ENCODE measurements around the gene SPECC1L. TPM values are rescaled to one million over a fixed set of nuclear protein-coding genes. Genes with fewer than 3 reads are reported as not detected.

SPECC1L gene
- total and polyA plus RNA-seq, 2 of the 8 experiments (the other 6 are each of a cell fraction or from before 2014, with no cell fraction given), result 15.7 to 61.6 TPM

- TF ChIP-seq SAP30 (IDR thresholded peaks at IDR 0.05; ENCODE audit: insufficient read depth, insufficient replicate concordance, low read length) (no peak), MAFK (IDR thresholded peaks at IDR 0.05; ENCODE audit: low read depth, low read length) (no peak)
- H3K79me2 ChIP-seq (ENCODE audit: control insufficient read depth in 1 of 2, insufficient read depth in 2 of 2, low read length in 2 of 2), result no peaks in the 10 kb centered on the region
- no peak overlapping the region for H3K9ac ChIP-seq (replicated peaks in 1 of 4; ENCODE audit: extremely low read depth in 1 of 4, low read depth in 3 of 4, low read length in 3 of 4)
- H3K79me1 ChIP-seq (ENCODE audit: low read depth, low read length), result 0 out of 2 replicates have a peak, but pooled peaks cover 3% of the 10 kb centered on the region
- H4K8ac ChIP-seq (ENCODE audit: extremely low read depth, insufficient read depth, low read length), result no peak overlapping the region
- no peak overlapping the region for H3K14ac ChIP-seq (ENCODE audit: insufficient read length)
- peak overlapping the region; percentile 74 for H2BK120ac ChIP-seq (replicated peaks; ENCODE audit: low read depth, low read length)
- DNase-seq (ENCODE audit: low read depth in 1 of 2, low spot score in 2 of 2) (no peak), FAIRE-seq (peak; percentile 82)
- no peaks in the 10 kb centered on the region for H3K9me3 ChIP-seq (ENCODE audit: insufficient read depth in 2 of 2, low read depth in 1 of 2, low read length in 1 of 2)
- peaks cover 2 to 49% (median 13%) of the 10 kb centered on the region in 4 experiments; a peak in 7 of 8 replicates for H3K36me3 ChIP-seq (ENCODE audit: control insufficient read depth in 2 of 4, insufficient read depth in 4 of 4, low read length in 3 of 4)
- no peaks in the 10 kb centered on the region for H4K20me1 ChIP-seq (replicated peaks in 1 of 2; ENCODE audit: control insufficient read depth in 1 of 2, insufficient read depth in 2 of 2, low read length in 2 of 2)
- H3K56ac ChIP-seq (replicated peaks; ENCODE audit: insufficient read length, low read depth, low read length), result no peak overlapping the region
- 79% methylated on average over 3 of the region's 3 CpGs; no CpG with 5 or more reads in 1 of the 2 experiments for WGBS, 2 experiments (ENCODE audit: extremely low coverage in 1 of 2, insufficient coverage in 1 of 2, insufficient read length in 1 of 2, insufficient replicate concordance in 2 of 2, low coverage in 1 of 2, low lambda C conversion rate in 2 of 2, missing lambda C conversion rate in 1 of 2)
- H3K27me3 ChIP-seq (replicated peaks in 1 of 4; ENCODE audit: control insufficient read depth in 3 of 4, extremely low read depth in 1 of 4, insufficient read depth in 3 of 4, low read length in 3 of 4), result no peaks in the 10 kb centered on the region
- peak overlapping the region; percentile 86 for H4K91ac ChIP-seq (replicated peaks; ENCODE audit: insufficient read length, low read length)
- H2AFZ ChIP-seq (ENCODE audit: low read length), result no peak overlapping the region
- H2BK5ac ChIP-seq (ENCODE audit: low read depth, low read length), result peak overlapping the region; percentile 62; the same call in 1 of the 2 replicates
- H3K27ac ChIP-seq (ENCODE audit: low read depth, low read length), result peak overlapping the region; percentile 48; the same call in 1 of the 2 replicates
- no peak overlapping the region for H3K23ac ChIP-seq (ENCODE audit: insufficient read length)
- H3K18ac ChIP-seq (ENCODE audit: extremely low read depth, low read length), result peak overlapping the region; percentile 54; the same call in 1 of the 2 replicates
- no peaks in the 10 kb centered on the region for H3K23me2 ChIP-seq (ENCODE audit: low read depth, low read length)
- POLR2A ChIA-PET (ENCODE audit: partially characterized antibody), result interaction anchor here (1.0 kb wide), 1 partner anchor 66 kb away, joined by 3 read pairs; no protein-coding TSS in a partner anchor
- H2BK12ac ChIP-seq (ENCODE audit: low read depth, low read length), result no peak overlapping the region
- CTCF ChIA-PET (ENCODE audit: partially characterized antibody), result no interaction called here
- H3K4me3 ChIP-seq (ENCODE audit: extremely low read depth in 1 of 4, insufficient read depth in 2 of 4, low read depth in 3 of 4, low read length in 4 of 4), result peak overlapping the region in 1 of 4 experiments; percentile 13; a peak in 1 of 8 replicates
- peak overlapping the region; percentile 32 to 45 for H3K4me2 ChIP-seq (ENCODE audit: insufficient read depth in 1 of 2, low read depth in 2 of 2, low read length in 2 of 2)
- H3K4ac ChIP-seq (replicated peaks; ENCODE audit: insufficient read length, low read depth, low read length), result peak overlapping the region; percentile 58
- H2BK15ac ChIP-seq (ENCODE audit: low read length), result no peak overlapping the region
- H3K4me1 ChIP-seq (replicated peaks in 1 of 4; ENCODE audit: control insufficient read depth in 3 of 4, insufficient read depth in 4 of 4, low read length in 3 of 4), result peaks cover 13 to 19% (median 15%) of the 10 kb centered on the region in 4 experiments
- no peak overlapping the region for H2AK5ac ChIP-seq (ENCODE audit: low read depth, low read length)
- peak overlapping the region; percentile 48 for H4K5ac ChIP-seq (ENCODE audit: insufficient read length, low read depth, low read length)
- H2BK20ac ChIP-seq (ENCODE audit: low read length), result no peak overlapping the region
Observed at GRCh38 chr22:24338726-24339451, 68.3 kb downstream of the SPECC1L start.
